ENCODE measurements around the gene CCDC177.

The CCDC177 gene

GRCh38 chr14:69574263-69574953 is at the start of gene CCDC177:
TSS of gene CCDC177 (minus strand) at chr14:69574871. CDS start at chr14:69573622, 1,249 bp downstream.
- DNase-seq, result peak; percentile 89

- no peak for DNase-seq
Measured at GRCh38 chr14:69624136-69624535, 49.5 kb upstream of the CCDC177 start.

- DNase-seq, result no peak
Measured at GRCh38 chr14:69620981-69621380, 46.3 kb upstream of the CCDC177 start.

DNA sequence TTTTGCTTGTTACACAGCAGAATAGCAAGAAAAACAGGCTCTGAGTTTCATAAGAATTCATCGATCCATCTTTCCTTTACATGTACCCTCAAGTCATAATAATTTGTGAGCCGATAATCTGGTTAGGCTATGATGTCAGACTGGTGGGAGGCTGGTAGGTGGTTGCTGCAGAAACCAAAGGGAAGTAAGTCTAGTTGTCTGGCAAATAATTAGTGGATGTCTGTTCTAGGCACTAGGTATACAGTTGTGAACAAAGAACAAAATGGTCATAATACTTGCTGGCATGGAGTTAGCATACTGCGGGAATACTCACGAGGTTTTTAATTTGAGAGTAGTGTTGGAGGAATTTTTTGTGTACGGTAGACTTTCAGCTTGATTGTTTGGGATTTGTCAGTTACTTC is 45.5 kb upstream of the CCDC177 start:
- no peak for DNase-seq

GRCh38 chr14:69619012-69619411 is 44.3 kb upstream of the CCDC177 start:
- DNase-seq, result no peak

GRCh38 chr14:69617796-69618195 is 43.1 kb upstream of the CCDC177 start:
- DNase-seq, result no peak

DNA sequence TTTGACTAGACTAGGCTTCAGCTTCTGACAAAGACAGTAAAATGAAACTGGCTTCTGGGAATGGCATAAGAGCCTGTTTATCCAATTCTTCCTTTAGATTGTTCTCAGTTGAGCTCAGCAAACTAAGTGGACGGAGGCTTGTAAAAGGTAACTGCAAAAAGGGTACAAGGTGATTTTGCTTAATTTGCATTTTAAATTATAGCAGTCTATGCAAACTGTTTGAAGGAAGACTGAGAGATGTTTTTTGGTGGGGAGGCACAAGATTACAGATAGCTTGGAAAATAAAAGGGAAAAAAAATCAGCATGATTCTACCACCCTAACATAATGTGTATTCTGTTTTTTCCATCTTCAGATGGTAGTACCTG is 41.7 kb upstream of the CCDC177 start:
- no peak for DNase-seq

DNA sequence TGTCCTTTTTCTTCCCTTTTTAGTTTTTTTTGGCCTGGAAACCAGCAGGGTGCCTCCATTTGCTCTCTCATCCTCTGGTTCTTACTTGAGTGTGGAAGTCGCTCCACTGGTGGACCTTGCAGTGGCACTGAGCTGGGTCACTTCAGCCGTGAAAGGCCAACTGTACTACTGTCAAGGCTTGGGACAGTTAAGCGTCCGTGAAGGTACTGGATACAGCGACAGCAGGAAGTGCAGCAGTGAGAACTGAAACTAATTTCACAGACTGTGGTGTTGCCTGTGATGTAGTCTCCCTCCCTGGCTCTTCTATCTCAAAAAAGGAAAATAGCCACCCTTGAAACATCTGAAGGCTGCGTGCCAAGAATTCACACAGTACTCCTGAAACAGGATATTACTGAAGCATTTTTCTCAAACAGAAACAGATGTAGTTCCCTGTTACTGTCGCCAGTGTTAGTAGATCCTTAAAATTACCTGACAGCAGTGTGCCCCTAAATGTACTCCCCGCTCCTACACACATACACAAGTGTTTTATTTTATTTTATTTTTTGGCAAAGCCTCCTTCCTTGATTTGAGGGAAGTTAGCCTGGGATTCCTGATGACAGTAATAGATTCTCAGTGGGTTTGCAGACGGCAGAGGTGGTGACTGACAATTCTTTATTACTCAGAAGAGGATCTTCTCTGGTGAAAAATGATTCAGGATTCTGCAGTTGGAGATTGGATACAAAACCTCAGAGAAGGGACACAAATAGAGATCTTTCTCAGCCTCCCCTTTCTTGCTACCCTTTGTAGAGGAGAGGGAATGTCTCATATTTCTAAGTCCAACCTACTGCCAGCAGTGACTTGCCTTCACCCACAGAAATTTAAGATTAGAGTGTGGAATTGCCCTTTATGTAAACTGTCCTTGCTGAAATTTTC is 41.1 kb upstream of the CCDC177 start:
- DNase-seq, result no peak

GRCh38 chr14:69615121-69615495 is 40.4 kb upstream of the CCDC177 start:
- no peak for DNase-seq

DNA sequence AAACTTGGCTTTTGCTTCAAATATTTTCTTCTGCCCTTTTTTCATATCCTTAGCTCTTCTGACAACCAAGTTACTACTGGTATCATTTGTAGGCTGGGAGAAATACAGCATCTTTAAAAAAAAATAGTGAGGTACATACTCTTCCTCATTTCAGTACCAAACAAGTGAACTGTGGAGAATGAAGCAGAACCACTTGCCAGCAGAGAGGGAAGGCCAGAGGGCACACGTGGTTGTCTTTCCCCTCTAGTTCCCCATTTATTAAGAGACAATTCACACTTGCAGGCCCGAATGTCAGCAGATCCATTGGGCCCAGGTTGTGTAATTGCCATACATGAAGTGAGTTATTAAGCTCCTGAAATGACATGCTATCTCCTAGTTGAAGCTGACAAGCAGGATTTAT is 39.9 kb upstream of the CCDC177 start:
- no peak for DNase-seq

- DNase-seq, result no peak
Measured at GRCh38 chr14:69613312-69614073, 38.8 kb upstream of the CCDC177 start.

DNA sequence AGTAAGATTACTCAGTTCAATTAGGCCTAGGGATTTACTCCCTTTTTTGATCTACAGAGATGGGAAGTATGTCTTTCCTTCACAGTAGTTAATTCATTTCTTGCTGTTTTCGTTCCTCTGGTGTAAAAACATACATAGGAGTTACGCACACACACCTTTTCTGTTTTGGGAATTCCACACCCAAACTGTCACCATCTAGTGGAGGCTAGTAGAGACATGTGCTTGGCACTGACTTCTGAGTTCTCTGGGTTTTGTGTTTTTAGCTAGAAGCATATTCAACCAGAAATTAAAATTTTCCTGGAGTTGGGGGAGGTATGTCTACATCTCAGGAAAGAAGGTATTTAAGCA is 38.1 kb upstream of the CCDC177 start:
- no peak for DNase-seq

GRCh38 chr14:69612014-69612782 is 37.5 kb upstream of the CCDC177 start:
- DNase-seq, result peak; percentile 78

DNA sequence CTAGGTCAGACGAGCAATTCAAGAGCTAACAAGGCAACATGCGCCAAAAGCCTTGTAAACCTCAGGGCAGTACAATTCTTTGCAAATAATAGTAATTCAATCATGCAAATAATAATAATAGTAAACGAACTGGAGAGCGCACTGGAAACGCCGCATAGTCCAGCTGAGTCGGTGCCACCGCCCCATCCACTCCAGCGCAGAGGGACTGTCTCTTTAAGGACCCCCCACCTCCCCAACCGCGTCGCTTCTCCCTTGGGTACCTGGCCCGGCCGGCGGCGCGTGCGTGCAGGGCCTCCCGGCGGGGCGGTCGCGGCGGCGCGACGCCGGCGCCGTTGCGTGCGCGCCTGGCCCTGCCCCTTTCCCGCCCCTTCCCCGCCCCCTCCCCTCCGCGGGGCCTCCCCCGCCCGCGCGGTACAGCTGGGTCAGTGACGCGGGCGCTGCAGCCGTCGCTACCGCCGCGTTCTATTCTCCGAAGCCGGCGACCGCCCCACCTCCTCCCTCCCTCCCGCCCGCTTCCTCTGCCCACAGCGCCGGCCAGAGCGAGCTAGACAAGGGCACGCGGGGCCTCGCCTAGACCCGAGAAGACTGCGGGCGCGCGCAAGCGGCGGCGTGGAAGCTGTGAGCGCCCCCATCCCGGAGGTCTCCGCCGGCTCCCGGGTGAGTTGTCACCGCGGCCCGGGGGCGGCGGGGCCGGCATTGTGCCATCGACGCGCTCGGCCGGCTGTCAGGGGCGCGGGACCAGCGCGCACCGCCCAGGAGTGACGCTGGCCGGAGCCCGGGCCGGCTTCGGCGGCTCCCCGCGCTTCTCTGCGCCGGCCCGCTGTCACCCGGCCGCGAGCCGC is 36.7 kb upstream of the CCDC177 start, which contains the start of gene SUSD6:
Gene SUSD6, plus strand, starts transcription at position 425 of the 842 bp plus-strand sequence. CDS start 46,997 bp downstream, outside the sequence.
- DNase-seq, result peak; percentile 93

- DNase-seq, result no peak
Measured at GRCh38 chr14:69610874-69611171, 36.2 kb upstream of the CCDC177 start.

DNA sequence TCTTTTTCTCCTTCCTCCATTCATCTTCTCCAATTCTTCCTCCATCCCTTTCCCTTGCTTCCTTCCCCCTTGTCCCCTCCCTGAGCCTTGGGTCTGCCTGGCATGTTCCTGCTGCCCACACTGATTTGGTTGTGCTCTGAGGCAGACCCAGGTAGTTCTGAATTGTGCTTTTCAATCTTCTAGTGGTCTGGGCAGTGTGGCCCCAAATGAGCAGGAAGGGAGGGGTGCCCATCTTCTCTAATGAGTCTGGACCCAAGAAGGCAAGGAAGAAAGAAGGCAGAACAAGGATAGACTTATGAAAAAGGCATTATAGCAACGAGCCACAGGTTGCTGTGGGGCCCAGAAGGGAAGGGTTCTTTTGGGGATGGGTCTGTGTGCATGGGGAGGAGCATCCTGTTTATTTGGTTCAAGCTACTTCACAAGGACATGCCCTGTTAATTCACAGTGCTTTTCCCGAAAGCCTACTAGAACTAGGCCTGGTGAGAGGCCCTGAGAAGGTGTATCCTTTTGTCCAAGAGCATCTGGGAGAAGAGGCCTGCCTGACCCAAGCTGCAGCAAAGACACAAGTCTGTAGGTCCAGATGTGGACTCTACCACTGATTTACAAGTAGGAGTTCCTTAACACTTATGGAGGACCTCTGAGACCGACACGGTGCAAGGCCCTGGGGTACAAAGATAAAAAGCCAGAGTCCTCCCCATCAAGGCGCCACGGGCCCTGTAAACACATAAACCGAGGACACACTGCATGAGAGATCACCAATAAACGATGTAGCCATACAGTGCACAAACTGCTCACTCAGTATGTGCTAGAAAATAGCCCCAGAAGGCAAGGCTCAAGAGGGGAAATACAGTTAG is 35.6 kb upstream of the CCDC177 start:
- no peak for DNase-seq

DNA sequence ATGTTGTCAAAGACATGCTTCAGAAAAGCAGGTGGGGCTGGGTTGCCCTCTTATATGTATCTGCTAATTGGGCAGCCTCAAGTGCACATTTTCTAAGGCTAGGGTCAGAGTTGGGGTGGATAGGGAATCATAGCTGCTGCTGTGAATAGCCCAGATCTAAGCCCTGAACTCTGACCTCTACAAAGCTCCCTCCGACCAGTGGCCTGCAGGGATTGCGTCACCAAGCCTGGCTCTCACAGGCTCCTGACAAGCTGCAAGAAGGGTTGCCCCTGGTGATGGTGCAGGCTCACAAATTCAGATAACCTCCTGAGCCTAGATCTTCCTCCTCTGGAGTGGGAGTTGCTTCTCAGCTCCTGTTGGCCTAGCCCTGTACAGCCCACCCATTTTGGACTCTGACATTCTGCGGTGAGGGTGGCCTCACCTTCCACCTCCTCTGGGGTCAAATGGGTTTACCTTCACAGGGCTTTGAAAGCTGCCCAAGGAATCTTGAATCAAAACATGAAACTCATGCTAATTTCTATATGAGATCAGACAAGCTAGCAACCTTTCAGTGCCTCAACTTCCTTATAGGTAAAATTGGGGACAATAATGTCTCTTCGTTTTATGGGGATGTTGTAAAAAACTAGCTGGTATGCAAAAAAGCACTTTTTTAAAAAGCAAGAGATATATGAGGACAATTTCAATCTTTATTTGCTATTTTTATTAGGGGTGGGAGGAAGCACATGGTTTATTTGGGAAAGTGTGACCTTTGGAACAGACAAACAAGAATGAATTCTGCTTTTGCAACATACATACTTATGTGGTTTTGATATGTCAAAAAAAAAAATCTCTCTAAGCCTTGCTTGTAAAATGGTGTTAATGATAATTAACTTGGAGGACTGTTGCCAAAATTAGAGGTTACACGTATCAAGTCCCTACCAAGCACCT is 31.9 kb upstream of the CCDC177 start:
- no peak for DNase-seq

GRCh38 chr14:69605738-69606137 is 31.1 kb upstream of the CCDC177 start:
- no peak for DNase-seq

DNA sequence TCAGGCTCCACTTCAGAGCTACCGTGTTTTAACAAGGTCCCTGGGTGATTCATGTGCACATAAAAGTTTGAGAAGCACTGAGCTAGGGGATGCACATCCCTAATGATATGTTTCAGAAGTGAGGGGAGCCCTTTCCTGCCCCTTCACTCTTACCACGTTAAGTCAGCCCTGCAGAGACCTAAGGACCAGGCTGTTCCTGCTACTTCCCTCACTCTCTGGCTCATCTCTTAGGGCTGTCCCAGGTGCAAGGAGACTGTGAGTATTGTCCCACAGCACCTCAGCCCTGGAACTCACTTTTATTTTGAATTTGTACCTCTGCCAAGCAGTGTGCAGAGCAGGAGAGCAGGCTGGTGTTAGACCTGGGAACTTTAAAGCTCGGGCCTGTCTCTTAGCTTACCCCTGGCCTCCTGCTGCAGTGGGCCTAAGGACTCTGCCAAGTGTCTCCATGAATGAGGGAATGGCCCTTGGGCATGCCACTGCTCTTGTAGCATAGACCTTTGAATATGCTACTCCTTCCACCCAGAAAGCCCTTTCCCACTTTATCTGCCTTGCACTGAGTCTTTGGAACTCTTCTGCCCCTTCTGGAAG is 25.7 kb upstream of the CCDC177 start:
- DNase-seq, result no peak
